ENCODE data around the gene GTF2H1. TPM values are rescaled to one million over a fixed set of nuclear protein-coding genes. Genes with fewer than 3 reads are reported as not detected.

GTF2H1 gene
- total RNA-seq, 1 donor from 2014 or later: 41.7 TPM

GRCh38 chr11:18366286-18366685, 43.9 kb downstream of the GTF2H1 start:
- H3K9me3 Mint-ChIP-seq: no peaks in the 10 kb centered on the region
- H3K4me1 Mint-ChIP-seq: no peaks in the 10 kb centered on the region
- H3K36me3 Mint-ChIP-seq (ENCODE audit: low read depth): peaks cover 7% of the 10 kb centered on the region
- no peaks in the 10 kb centered on the region for H3K27me3 Mint-ChIP-seq (ENCODE audit: low read depth)
- no peak overlapping the region for H3K4me3 Mint-ChIP-seq
- TF ChIP-seq CTCF (conservative IDR thresholded peaks at IDR 0.05): no peak
- no peak for DNase-seq (ENCODE audit: low read depth, low spot score)
- H3K27ac Mint-ChIP-seq (ENCODE audit: unreplicated experiment): no peak overlapping the region

DNA sequence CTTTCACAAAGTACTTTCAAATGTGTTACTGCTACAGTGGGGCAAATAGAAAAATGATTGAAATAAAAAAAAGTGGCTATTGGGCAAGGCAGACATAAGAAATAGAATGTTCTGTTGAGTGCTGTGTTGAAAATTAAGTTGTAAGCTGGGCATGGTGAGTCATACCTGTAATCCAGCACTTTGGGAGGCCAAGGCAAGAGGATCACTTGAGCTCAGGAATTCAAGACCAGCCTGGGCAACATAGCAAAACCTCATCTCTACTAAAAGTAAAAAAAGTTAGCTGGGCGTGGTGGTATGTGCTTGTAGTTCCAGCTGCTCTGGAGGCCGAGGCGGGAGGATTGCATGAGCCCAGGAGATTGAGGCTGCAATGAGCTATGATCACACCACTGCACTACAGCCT, 45.1 kb downstream of the GTF2H1 start:
- Mint-ChIP-seq H3K9me3 (no peaks in the 10 kb centered on the region), H3K4me3 (no peak overlapping the region), H3K36me3 (ENCODE audit: low read depth) (peaks cover 7% of the 10 kb centered on the region), H3K27me3 (ENCODE audit: low read depth) (no peaks in the 10 kb centered on the region), H3K4me1 (no peaks in the 10 kb centered on the region), H3K27ac (ENCODE audit: unreplicated experiment) (no peak overlapping the region)
- TF ChIP-seq CTCF (conservative IDR thresholded peaks at IDR 0.05): no peak
- no peak for DNase-seq (ENCODE audit: low read depth, low spot score)

DNA sequence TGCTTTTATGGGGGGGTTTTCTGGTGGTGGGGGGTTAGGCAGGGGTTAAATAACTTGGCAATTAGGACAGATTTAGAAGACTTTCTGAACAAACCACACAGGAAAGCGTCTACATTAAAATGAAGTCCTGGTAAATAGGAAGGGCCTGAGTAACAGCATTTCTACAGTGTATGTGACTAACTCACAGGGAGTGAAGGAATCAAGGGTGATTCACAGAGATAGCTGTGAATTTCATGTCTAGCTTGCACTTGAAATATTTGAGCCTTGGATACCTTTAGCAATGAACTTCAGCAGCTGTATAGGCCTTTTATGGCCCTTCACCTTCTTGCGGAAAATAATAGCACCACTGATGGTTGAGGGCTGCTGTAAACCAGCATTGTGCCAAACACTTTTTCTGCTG, 45.9 kb downstream of the GTF2H1 start:
- Mint-ChIP-seq H3K4me1 (no peaks in the 10 kb centered on the region), H3K36me3 (ENCODE audit: low read depth) (peaks cover 7% of the 10 kb centered on the region), H3K27ac (ENCODE audit: unreplicated experiment) (no peak overlapping the region), H3K9me3 (no peaks in the 10 kb centered on the region), H3K27me3 (ENCODE audit: low read depth) (no peaks in the 10 kb centered on the region), H3K4me3 (no peak overlapping the region)
- TF ChIP-seq CTCF (conservative IDR thresholded peaks at IDR 0.05): no peak
- no peak for DNase-seq (ENCODE audit: low read depth, low spot score)

DNA sequence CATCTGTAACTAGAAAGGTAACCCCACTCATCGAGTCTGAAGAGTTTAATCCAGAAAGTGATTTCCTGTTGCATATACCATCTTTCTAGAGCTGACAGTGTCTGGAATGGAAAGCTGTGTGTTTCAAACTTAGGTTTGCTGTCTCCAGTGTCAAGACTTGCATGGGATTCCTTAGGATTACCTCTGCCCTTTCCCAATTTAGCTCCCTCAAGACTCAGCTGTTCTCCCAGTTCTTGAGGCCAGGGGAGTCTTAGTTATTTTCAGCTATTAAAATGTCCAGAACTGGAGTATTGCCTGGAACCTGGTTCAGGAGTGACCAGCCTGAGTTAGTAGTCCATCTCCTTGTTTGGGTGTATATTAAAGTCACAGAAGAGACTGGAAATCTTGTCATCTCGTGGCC, 47.0 kb downstream of the GTF2H1 start:
- Mint-ChIP-seq H3K4me1 (no peaks in the 10 kb centered on the region), H3K9me3 (no peaks in the 10 kb centered on the region), H3K4me3 (no peak overlapping the region), H3K27me3 (ENCODE audit: low read depth) (no peaks in the 10 kb centered on the region), H3K36me3 (ENCODE audit: low read depth) (peaks cover 5% of the 10 kb centered on the region), H3K27ac (ENCODE audit: unreplicated experiment) (no peak overlapping the region)
- TF ChIP-seq CTCF (conservative IDR thresholded peaks at IDR 0.05): no peak
- no peak for DNase-seq (ENCODE audit: low read depth, low spot score)

DNA sequence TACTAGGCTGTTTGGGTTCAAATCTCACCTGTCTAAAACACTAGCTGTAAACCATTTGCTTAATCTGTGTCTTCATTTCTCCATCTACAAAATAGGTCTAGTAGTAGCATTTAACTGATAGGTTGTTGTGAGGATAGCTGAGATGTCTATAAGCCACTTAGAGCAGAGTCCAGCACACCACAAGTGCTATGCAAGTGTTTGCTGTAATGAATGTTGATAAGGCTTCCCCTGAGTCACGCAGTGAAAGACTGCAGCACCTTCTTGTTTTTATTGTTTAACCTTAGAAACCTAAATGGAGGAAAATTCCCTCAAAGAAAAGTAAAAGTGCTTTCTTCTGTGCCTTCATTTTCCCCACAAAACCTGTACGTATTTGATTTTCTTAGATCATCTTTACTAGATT, 48.9 kb downstream of the GTF2H1 start:
- DNase-seq (ENCODE audit: low read depth, low spot score): no peak
- Mint-ChIP-seq H3K36me3 (ENCODE audit: low read depth) (peaks cover 3% of the 10 kb centered on the region), H3K4me1 (no peaks in the 10 kb centered on the region), H3K27ac (ENCODE audit: unreplicated experiment) (no peak overlapping the region), H3K27me3 (ENCODE audit: low read depth) (no peaks in the 10 kb centered on the region), H3K9me3 (no peaks in the 10 kb centered on the region), H3K4me3 (no peak overlapping the region)
- TF ChIP-seq CTCF (conservative IDR thresholded peaks at IDR 0.05): no peak

DNA sequence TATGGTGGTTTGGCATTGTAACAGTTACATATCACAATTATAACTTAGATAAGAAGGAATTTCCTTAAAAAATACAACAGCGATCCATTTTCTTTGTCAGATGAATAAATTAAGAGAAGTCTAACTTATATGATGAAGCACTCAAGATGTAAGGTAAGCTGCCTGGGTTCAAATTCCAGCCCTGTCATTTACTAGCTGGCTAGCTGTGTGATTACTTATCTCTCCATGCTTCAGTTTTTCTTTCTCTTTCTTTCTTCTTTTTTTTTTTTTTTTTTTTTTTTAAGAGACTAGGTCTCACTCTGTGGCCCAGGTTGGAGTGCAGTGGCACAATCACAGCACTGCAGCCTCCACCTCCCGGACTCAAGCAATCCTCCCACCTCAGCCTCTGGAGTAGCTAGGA, 49.8 kb downstream of the GTF2H1 start:
- Mint-ChIP-seq H3K27ac (ENCODE audit: unreplicated experiment) (no peak overlapping the region), H3K27me3 (ENCODE audit: low read depth) (no peaks in the 10 kb centered on the region), H3K4me1 (no peaks in the 10 kb centered on the region), H3K36me3 (ENCODE audit: low read depth) (peaks cover 2% of the 10 kb centered on the region), H3K9me3 (no peaks in the 10 kb centered on the region), H3K4me3 (no peak overlapping the region)
- no peak for TF ChIP-seq CTCF (conservative IDR thresholded peaks at IDR 0.05)
- DNase-seq (ENCODE audit: low read depth, low spot score): no peak

Data from neural crest cell (in vitro differentiated cells).